GM12801 (cell line): ENCODE data around the gene LLGL2.

Source experiments
- TF ChIP-seq, protein P1 (sequence below): IDR thresholded peaks from one replicate; pipeline ENCODE4 v1.5.1; 2011; ENCODE audit warnings: control low read depth; ENCODE audit not compliant: insufficient read length; ENCODE audit errors: extremely low read depth

The LLGL2 gene

DNA sequence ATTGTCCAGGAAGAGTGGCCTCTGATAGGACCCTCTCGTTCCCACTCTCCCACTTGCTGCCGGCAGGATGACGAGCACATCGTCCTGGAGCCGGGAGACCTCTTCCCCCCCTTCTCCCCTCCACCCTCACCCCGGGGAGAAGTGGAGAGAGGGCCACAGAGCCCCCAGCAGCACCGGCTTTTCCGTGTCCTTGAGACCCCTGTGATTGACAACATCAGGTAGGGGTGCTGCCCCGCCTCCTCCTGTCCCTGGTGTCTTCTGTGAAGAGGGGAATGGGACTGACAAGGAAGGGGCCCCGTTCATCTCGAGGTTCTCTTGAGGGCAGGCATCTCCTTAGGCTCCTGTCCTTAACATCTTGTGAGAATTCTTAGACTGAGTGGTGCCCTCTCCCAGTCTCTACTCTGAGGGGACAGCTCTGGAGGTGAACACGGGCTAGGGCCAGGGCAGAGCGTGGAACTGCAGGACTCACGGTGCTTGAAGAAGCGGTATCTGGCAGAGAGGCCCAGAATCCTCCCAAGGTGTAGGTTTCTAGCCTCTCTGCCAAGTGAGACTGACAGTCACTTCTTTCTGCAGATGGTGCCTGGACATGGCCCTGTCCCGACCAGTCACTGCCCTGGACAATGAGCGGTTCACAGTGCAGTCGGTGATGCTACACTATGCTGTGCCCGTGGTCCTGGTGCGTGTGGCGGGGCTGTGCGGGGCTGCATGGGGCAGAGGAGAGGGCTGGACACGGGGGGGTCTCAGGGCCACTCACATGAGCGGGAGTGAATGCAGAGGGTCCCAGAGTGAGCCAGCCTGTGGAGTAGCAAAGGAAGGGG is 36.6 kb upstream of the LLGL2 start:
- TF ChIP-seq, protein P1, sequence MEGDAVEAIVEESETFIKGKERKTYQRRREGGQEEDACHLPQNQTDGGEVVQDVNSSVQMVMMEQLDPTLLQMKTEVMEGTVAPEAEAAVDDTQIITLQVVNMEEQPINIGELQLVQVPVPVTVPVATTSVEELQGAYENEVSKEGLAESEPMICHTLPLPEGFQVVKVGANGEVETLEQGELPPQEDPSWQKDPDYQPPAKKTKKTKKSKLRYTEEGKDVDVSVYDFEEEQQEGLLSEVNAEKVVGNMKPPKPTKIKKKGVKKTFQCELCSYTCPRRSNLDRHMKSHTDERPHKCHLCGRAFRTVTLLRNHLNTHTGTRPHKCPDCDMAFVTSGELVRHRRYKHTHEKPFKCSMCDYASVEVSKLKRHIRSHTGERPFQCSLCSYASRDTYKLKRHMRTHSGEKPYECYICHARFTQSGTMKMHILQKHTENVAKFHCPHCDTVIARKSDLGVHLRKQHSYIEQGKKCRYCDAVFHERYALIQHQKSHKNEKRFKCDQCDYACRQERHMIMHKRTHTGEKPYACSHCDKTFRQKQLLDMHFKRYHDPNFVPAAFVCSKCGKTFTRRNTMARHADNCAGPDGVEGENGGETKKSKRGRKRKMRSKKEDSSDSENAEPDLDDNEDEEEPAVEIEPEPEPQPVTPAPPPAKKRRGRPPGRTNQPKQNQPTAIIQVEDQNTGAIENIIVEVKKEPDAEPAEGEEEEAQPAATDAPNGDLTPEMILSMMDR = no peak

DNA sequence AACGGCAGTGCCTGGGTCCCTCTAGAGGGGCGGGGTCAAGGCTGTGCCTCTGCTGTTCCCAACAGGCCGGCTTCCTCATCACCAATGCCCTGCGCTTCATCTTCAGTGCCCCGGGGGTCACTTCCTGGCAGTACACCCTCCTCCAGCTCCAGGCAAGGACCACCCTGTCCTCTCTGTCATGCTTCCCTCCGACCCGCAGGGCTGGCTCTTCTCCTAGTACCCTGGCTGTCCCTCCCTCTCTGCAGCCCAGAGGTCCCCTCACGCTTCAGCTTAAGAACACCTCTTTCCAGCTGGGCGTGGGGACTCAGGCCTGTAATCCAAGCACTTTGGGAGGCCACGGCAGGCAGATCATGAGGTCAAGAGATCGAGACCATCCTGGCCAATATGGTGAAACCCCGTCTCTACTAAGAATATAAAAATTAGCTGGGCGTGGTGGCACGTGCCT is 36.0 kb upstream of the LLGL2 start:
- TF ChIP-seq, protein P1 = no peak

DNA sequence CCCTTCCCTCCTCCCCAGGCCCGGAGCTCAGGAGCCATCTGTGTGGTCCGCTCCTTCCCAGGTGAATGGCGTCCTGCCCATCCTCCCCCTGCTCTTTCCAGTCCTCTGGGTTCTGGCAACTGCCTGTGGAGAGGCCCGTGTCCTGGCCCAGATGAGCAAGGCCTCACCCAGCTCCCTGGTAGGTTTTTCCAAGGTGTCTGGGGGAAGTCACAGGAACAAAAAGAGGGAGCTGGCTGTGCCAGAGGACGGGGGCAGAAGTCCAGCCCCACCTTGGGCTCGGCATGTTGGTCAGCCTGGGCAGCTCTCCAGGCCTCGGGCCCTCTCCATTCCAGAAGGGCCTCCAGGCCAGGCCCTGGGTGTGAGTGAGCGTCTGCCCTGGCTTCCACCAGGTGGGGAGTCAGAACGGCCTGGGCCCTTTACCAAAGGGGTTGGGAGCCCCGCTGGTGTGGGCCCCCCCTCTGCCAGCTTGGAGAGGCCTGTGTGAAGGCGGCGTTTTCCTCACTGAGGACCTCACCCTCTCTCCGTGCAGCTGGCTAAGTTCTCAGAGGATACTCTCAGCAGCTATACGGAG is 35.2 kb upstream of the LLGL2 start:
- TF ChIP-seq, protein P1 = no peak

DNA sequence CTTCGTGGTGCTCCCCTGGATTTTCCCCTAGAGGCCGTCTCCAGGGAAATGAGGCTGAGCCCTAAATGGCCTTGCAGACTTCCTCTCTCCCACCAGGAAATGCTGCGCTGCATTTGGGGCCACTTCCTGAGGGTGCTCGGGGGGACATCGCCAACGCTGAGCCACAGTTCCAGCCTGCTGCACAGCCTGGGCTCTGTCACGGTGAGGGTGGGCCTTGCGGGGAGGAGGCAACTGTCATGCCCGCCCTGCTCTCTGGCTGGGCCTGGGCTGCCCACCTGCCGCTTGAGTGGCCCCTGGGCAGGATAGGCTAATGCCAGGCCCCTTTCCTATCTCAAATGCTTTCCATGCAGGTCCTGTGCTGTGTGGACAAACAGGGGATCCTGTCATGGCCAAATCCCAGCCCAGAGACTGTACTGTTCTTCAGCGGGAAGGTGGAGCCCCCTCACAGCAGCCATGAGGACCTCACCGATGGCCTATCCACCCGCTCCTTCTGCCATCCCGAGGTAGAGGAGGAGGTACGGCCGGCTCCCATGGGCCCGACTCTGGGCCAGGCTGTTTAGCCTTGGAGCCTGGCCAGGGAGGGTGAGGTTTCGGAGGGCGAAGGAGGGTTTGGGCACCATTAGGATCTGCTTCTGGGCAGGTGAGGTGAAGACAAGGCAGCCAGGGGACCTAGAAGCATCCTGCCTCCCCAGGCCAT is 34.4 kb upstream of the LLGL2 start:
- TF ChIP-seq, protein P1 = no peak

DNA sequence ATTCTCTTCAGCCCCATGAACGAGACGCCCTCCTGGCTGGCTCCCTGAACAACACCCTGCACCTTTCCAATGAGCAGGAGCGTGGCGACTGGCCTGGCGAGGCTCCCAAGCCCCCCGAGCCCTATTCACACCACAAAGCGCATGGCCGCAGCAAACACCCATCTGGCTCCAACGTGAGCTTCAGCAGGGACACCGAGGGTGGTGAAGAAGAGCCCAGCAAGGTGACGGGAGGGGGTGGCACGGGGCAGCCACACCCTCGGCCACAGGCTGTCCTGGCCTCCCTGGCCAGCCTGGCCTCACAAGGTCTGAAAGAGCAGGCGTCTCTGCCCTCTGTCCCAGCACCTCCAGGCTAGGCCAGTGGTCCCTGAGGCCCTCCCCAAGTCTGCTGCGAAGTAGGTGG is 33.8 kb upstream of the LLGL2 start:
- TF ChIP-seq, protein P1 = no peak

DNA sequence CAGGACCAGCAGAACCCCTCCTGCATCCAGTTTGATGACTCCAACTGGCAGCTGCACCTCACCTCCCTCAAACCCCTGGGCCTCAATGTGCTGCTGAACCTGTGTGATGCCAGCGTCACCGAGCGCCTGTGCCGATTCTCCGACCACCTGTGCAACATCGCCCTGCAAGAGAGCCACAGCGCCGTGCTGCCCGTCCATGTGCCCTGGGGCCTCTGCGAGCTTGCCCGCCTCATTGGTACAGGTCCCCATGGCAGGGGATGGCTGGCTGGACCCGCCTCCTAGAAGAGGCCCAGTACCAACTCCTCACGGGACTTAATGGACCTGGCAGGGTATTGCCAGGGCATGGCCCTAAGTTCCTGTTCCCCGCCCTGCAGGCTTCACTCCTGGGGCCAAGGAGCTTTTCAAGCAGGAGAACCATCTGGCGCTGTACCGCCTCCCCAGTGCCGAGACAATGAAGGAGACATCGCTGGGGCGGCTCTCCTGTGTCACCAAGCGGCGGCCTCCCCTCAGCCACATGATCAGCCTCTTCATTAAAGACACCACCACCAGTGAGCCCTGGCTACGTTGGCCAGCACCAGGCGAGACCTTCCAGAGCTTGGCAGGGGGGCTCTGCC is 32.8 kb upstream of the LLGL2 start:
- TF ChIP-seq, protein P1 = no peak
